ENCODE results near the gene XIAP. TPM values are rescaled to one million over a fixed set of nuclear protein-coding genes. Genes with fewer than 3 reads are reported as not detected.

The XIAP gene
- total RNA-seq, 2 experiments from 2014 or later = 19.4 to 25.6 TPM

GRCh38 chrX:123876177-123876576 is 16.3 kb downstream of the XIAP start:
- ChIA-PET POLR2A (no interaction called here), CTCF (no interaction called here)
- Mint-ChIP-seq H3K9me3 (no peaks in the 10 kb centered on the region), H3K4me1 (ENCODE audit: low read depth) (peaks cover 32% of the 10 kb centered on the region), H3K27ac (no peak overlapping the region), H3K4me3 (no peak overlapping the region), H3K27me3 (no peaks in the 10 kb centered on the region), H3K36me3 (ENCODE audit: low read depth) (peaks cover 8% of the 10 kb centered on the region)
- intact Hi-C loops (cut with micrococcal nuclease) = loop anchor here (5.0 to 10.0 kb wide), 2 partner anchors 44 to 89 kb away; partner anchors contain the start of gene STAG2
- no peak for DNase-seq
- ATAC-seq = no peak
- TF ChIP-seq, protein P1, sequence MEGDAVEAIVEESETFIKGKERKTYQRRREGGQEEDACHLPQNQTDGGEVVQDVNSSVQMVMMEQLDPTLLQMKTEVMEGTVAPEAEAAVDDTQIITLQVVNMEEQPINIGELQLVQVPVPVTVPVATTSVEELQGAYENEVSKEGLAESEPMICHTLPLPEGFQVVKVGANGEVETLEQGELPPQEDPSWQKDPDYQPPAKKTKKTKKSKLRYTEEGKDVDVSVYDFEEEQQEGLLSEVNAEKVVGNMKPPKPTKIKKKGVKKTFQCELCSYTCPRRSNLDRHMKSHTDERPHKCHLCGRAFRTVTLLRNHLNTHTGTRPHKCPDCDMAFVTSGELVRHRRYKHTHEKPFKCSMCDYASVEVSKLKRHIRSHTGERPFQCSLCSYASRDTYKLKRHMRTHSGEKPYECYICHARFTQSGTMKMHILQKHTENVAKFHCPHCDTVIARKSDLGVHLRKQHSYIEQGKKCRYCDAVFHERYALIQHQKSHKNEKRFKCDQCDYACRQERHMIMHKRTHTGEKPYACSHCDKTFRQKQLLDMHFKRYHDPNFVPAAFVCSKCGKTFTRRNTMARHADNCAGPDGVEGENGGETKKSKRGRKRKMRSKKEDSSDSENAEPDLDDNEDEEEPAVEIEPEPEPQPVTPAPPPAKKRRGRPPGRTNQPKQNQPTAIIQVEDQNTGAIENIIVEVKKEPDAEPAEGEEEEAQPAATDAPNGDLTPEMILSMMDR (IDR thresholded peaks at IDR 0.05) = no peak

DNA sequence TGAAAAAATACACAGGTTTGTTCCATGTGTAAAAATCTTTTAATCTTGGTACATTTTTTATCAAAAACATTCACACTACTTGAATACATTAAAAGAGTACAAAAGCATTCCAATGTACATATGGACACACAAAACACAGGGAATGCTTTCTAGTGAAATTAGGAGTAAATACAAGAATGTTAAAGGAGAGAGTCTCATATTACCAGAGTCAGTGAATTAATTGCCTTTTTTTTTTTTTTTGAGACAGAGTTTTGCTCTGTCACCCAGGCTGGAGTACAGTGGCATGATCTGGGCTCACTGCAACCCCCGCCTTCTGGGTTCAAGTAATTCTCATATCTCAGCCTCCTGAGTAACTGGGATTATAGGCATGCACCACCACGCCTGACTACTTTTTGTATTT is 17.0 kb downstream of the XIAP start:
- Mint-ChIP-seq H3K36me3 (ENCODE audit: low read depth) (peaks cover 8% of the 10 kb centered on the region), H3K4me1 (ENCODE audit: low read depth) (peaks cover 35% of the 10 kb centered on the region), H3K4me3 (no peak overlapping the region), H3K27me3 (no peaks in the 10 kb centered on the region), H3K27ac (no peak overlapping the region), H3K9me3 (no peaks in the 10 kb centered on the region)
- TF ChIP-seq, protein P1 (IDR thresholded peaks at IDR 0.05) = no peak
- intact Hi-C loops (cut with micrococcal nuclease) = loop anchor here (5.0 to 10.0 kb wide), 2 partner anchors 45 to 88 kb away; partner anchors contain the start of gene STAG2
- ChIA-PET CTCF (interaction anchor here (0.9 kb wide), 1 partner anchor 43 kb away, joined by 3 read pairs; no protein-coding TSS in a partner anchor), POLR2A (no interaction called here)
- no peak for ATAC-seq
- DNase-seq = no peak

DNA sequence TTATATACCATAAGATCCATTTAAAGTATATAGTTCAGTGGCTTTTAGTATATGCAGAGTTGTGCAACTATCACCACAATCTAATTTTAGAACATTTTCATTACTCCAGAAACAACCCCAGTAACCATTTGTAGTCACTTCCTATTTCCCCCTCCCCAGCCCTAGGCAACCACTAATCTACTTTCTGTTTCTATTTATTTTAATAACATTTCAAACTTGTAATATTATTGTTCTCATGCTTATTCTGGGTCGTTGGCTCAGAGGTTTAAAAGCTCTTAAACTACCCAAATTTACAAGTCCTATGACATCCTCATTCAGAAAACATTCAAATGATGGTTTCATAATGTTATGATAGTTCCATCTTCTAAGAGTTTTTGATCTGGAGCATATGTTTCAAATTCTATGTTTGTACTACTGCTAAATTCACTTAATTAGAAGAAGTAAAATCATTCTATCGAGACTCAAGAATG is 18.4 kb downstream of the XIAP start:
- Mint-ChIP-seq H3K4me3 (peak overlapping the region; percentile 46), H3K27ac (peak overlapping the region; percentile 77), H3K4me1 (ENCODE audit: low read depth) (peaks cover 35% of the 10 kb centered on the region), H3K9me3 (no peaks in the 10 kb centered on the region), H3K27me3 (no peaks in the 10 kb centered on the region), H3K36me3 (ENCODE audit: low read depth) (peaks cover 6% of the 10 kb centered on the region)
- DNase-seq = no peak
- intact Hi-C loops (cut with micrococcal nuclease) = loop anchor here (5.0 to 10.0 kb wide), 2 partner anchors 46 to 87 kb away; partner anchors contain the start of gene STAG2
- peak; percentile 67 for ATAC-seq
- POLR2A ChIA-PET = interaction anchor here (1.2 kb wide), 1 partner anchor 9 kb away, joined by 4 read pairs; no protein-coding TSS in a partner anchor
- CTCF ChIA-PET = interaction anchor here (1.0 kb wide), 1 partner anchor 42 kb away, joined by 3 read pairs; no protein-coding TSS in a partner anchor
- TF ChIP-seq, protein P1 (IDR thresholded peaks at IDR 0.05) = no peak

- H3K4me3 Mint-ChIP-seq = no peak overlapping the region
- TF ChIP-seq, protein P1 (IDR thresholded peaks at IDR 0.05) = no peak
- no peak for DNase-seq
- intact Hi-C loops (cut with micrococcal nuclease) = no loop called here
- ATAC-seq = no peak
- H3K27ac Mint-ChIP-seq = no peak overlapping the region
- peaks cover 23% of the 10 kb centered on the region for H3K4me1 Mint-ChIP-seq (ENCODE audit: low read depth)
- CTCF ChIA-PET = interaction anchor here (1.5 kb wide), 1 partner anchor 48 kb away, joined by 4 read pairs; no protein-coding TSS in a partner anchor
- peaks cover 6% of the 10 kb centered on the region for H3K36me3 Mint-ChIP-seq (ENCODE audit: low read depth)
- no peaks in the 10 kb centered on the region for H3K27me3 Mint-ChIP-seq
- POLR2A ChIA-PET = no interaction called here
- H3K9me3 Mint-ChIP-seq = no peaks in the 10 kb centered on the region
These were observed 21.5 kb downstream of the XIAP start for GRCh38 chrX:123881330-123881729.

DNA sequence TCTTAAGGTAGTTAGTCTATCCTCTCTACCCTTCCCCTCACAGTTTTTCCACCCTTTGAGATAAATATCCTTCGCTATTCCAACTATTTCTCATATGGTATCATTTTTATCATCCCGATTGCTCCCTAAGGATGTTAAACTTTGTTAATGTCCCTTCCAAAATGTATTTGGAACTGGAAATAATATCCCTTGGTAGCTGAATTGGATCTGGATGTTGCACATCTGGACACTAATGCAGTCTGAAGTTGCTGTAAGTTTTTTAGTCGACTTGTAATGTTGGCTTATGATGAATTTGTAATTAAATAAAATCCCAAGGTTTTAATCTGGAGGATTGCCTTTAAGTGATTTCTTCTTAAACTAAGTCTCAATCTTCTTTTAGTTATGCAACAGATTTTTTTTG is 22.5 kb downstream of the XIAP start:
- Mint-ChIP-seq H3K9me3 (no peaks in the 10 kb centered on the region), H3K36me3 (ENCODE audit: low read depth) (peaks cover 6% of the 10 kb centered on the region), H3K4me3 (no peak overlapping the region), H3K27ac (no peak overlapping the region), H3K4me1 (ENCODE audit: low read depth) (peaks cover 21% of the 10 kb centered on the region), H3K27me3 (no peaks in the 10 kb centered on the region)
- CTCF ChIA-PET = no interaction called here
- DNase-seq (no peak), ATAC-seq (no peak)
- intact Hi-C loops (cut with micrococcal nuclease) = no loop called here
- POLR2A ChIA-PET = no interaction called here
- TF ChIP-seq, protein P1 (IDR thresholded peaks at IDR 0.05) = no peak
